GM18907 (cell line): ENCODE data around the gene P2RX6.
"Not testable (repeated sequence)": the region's sequence is repeated elsewhere in the genome, so short reads cannot be mapped to it uniquely, and the experiment has no call there.

ENCODE experiments used
- ATAC-seq: cut with Tn5 transposase; IDR thresholded peaks from one replicate; pipeline ENCODE4 v1.9.1; 2021; ENCODE audit warnings: mild to moderate bottlenecking, moderate library complexity; ENCODE audit not compliant: unreplicated experiment

Gene P2RX6

DNA sequence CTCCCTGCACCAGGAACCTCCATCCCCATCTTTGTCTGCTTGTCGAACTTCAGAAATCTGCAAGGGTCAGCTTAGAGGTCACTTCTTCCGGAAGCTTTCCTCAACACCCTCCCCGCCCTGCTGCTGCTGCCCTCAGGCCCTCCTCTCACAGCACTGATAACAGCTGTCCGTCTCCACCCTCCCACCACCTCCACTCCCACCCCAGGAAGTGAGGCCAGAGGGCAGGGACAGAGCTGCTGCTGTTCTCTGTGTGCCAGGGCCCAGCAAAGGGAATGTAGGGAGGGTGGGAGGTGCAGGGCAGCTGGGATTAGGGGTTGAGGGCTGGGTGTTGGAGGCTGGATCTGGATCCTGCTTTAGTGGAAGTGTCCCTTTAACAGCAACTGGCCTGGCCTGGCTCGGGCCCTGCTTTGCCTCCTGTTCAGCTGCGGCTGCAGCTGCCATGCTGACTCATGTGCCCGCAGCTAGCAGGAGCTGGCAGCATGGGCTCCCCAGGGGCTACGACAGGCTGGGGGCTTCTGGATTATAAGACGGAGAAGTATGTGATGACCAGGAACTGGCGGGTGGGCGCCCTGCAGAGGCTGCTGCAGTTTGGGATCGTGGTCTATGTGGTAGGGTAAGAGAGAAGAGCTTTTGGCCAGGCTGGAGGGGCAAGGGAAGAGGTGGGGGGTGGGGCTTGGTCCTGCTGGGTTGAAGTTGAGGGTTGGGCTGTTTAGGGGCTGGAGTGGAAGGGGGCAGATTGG lies at the start of gene P2RX6:
Gene P2RX6 (plus strand): TSS at position 440 of the 740 bp plus-strand sequence. CDS start 10 bp downstream, at position 450.
- no peak for ATAC-seq

DNA sequence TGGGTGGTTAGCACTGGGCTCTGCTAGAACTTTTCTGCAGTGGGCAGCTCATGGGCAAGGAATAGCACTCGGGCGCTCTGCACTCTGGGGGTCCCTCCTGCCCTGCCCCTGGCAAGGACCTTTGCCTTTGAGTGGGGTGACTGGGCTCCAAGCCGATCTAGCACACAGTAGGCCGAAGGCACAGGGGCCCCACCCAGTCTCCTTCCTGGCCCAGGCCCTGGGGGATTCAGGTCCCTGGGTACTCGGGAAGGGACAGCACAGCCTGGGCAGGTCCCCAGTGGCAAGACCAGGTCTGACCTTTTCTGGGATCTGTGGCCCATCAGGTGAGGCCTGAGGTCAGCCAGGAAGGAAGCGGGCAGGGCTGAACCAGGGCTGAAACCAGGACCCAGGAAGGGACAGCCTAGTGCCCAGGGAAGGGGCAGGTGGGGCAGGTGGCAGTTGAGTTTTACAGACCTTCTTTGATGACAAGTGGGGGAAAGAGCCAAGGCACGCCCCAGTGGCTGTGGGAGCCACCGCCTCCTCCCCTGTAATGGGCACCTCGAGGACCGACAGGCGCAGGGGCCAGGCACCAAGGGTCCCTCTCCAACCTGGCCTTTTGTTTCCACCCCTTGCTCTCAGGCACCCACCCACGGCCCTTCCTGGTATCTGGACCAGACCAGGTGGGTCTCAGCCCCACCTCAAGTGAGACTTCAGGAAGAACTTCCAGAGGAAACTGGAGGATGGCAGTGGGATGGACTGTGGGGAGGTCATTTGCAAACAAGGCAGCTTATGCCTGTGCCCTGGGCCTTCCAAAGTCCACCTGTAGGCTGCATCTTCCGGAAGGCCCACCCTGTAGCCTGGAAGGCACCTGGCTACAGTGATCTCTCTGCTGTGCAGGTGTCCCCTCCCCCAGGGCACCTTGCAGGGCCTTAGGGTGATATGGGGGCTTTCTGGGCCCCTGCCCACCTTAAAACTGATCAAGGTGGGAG lies 48.8 kb upstream of the P2RX6 start:
- ATAC-seq: no peak

DNA sequence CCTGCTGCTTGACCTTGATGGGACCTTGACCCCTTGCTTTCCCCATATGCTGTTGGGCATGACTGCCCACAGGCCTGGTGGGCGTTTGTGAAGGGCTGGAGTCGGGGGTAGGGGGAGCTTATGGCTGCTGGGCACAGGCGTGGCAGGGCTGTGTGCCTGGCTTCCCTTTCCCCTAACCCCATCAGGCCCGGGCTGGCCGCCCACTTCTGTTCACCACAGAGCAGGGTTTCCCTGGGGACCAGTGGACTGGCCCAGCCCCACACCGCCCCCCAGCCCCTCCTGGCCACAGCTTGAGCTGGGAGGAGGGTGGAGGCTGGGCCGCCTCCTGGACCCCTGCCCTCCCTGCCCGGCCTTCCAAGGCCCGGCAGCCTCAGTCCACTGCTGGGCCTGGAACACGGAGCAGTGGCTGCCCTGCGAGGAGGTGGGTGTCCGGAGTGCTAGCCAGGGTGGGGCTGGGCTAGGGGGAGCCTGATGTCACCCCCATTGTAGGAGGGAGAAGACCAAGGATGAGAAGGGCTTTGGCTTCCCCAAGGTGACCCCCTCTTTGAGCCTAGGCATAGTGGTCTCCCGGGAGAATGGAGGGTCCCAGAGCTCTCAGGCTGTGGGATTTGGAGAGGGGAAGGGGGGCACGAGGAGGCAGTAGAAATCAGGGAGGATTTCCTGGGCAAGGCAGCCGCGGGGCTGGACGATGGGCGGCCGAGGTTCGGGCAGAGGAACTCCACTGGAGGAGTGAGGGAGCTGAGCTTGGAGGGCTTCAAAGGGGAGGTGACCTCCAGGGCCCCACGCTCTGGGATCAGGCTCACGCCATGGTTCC lies 47.9 kb upstream of the P2RX6 start, which contains the start of gene AIFM3:
Gene AIFM3 (plus strand): TSS at position 373 of the 814 bp plus-strand sequence. CDS start 690 bp downstream, outside the sequence.
- ATAC-seq: no peak

DNA sequence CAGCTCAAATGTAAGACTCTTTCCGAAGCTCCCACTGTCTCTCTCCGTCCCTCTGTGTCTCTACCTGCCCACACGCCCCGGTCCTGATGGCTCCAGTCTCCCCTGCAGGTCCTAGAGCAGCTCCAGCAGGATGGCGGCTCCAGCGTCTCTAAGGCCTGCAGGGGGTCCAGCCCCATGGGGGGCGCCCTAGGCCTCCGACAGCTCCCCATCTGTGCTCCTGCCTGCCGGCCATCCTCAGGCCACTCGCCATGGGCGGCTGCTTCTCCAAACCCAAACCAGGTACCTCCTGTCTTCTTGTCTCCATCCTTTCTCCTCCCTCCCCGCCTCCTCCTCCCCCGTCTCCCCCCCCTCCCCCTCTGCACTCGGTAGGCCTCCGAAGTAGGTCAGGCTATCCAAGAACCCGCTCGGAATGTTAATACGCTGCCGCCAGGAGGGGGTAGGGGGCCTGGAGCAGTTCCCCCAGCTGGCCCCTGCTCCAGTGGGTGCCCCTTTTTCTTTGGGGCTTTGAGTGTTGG lies 47.2 kb upstream of the P2RX6 start:
- ATAC-seq: no peak

DNA sequence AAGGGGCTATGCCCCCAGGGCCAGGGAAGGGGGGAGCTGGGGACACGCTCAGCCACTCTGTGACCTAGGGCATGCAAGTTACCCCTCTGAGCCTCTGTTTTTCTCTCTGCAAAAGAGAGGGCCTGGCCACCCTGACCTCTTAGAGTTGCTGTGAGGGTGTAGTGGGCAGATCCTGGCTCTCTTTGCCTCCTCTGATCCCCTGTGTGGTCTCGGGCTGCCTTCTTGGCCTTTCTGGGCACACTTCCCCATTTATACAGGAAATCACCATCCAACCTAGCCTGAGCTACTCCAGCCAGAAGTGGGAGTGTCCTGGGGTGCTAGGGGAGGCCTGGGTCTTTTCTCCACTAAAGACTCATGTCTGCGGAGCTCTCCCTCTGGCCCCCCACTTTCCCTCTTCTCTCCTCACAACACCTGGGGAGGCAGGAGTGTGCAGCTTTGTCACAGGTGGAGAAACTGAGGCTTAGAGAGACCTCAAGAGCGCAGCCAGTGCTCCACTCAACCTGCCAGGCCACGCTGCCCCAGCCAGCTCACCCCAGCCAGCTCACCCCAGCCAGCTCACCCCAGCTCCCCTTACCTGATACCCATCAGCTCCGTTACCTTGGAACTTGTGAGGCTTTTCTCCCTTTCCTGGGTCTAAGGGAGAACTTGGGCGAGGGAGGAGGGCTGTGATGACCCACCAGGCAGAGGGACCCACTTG lies 46.5 kb upstream of the P2RX6 start:
- no peak for ATAC-seq

DNA sequence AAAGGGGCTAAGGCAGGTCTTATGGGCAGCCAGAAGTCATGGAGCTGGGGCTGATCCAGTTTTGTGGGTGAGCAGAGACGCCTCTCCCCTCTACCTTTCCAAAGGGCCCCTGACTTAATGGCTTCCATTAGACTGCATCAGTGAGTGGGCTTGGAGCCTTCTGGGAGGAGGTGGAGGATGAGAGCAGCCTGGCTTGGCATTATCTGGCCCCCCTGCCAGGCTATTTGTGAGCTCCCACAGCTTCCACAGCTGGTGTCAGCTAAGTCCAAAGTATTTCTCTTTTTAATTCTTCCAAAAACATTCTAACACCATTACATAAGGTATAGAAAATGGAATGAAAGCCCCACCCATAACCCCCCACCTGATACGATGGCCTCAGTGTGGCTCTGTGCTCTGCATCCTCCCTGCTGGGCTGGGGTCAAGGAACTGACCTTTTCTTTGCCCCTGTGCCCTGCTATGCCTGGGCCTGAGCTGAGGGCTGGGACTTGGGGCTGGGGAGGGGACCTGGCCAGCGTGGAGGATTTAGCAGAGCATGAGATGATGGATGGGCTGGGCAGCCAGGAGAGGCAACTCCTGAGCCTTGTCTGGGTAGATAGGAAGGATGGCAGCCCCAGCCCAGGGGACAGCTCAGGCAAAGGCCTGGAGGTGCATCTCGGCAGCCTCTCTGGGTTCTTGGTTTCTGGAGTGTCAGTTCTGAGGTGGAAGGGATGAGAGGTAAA lies 43.9 kb upstream of the P2RX6 start:
- no peak for ATAC-seq

DNA sequence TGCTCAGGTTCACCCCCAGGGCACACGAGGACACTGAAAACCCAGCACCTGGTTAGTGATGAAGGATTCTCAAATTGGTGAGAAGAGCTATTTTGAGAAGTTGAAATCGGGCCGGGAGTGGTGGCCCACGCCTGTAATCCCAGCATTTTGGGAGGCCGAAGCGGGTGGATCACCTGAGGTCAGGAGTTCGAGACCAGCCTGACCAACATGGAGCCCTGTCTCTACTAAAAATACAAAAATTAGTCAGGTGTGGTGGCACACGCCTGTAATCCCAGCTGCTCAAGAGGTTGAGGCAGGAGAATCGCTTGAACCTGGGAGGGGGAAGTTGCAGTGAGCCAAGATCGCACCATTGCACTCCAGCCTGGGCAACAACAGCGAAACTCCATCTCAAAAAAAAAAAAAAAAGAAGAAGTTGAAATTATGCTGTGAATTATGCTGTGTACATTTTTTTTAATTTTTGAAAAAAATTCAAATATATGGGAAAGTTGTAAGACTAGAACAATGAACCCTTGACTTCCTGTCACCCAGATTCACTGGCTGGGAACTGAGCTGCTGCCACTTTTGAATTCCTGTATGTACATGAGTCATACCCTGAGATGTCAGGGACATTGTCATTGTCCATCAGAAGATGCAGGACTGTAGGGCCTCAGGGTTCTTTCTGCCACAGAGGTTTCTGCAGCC lies 42.8 kb upstream of the P2RX6 start:
- not testable (repeated sequence) for ATAC-seq

DNA sequence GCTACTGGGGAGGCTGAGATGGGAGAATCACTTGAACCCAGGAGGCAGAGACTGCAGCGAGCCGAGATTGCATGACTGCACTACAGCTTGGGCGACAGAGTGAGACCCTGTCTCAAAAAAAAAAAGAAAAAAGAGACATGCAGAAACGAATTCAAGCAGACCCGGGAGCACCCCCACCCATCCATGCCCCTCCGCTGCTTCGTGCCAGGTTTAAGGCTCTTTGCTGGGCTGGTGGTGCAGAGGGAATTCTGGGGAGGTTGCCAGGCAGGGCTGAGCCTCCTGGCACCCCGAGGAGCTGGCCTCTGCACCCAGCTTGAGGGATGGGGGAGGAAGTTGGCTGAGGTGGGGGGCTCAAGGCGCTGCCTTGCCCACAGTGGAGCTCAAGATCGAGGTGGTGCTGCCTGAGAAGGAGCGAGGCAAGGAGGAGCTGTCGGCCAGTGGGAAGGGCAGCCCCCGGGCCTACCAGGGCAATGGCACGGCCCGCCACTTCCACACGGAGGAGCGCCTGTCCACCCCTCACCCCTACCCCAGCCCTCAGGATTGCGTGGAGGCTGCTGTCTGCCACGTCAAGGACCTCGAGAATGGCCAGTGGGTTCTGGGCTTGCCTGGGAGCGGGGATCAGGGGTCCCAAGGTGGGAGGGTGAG lies 41.9 kb upstream of the P2RX6 start:
- no peak for ATAC-seq

DNA sequence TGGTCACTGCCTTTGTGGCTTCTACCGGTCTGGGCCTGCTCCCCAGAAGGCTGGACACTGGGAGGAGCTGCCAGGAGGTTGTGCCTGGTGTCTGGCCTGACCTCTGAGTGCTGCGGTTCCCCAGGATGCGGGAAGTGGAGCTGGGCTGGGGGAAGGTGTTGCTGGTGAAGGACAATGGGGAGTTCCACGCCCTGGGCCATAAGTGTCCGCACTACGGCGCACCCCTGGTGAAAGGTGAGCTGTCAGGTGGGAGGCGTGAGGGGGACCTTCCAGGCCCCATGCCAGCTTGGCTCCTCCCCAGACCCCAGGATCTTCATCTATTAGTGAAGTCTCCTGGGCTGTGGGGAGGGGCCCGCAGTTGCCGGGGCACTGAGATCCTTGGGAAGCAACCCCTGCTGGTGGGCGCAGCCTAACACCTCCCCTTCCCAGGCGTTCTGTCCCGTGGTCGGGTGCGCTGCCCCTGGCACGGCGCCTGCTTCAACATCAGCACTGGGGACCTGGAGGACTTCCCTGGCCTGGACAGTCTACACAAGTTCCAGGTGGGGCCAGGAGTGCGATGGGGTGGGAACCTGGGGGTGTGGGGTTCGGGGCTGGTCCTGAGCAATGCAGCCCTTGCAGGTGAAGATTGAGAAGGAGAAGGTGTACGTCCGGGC lies 41.2 kb upstream of the P2RX6 start:
- ATAC-seq: no peak

DNA sequence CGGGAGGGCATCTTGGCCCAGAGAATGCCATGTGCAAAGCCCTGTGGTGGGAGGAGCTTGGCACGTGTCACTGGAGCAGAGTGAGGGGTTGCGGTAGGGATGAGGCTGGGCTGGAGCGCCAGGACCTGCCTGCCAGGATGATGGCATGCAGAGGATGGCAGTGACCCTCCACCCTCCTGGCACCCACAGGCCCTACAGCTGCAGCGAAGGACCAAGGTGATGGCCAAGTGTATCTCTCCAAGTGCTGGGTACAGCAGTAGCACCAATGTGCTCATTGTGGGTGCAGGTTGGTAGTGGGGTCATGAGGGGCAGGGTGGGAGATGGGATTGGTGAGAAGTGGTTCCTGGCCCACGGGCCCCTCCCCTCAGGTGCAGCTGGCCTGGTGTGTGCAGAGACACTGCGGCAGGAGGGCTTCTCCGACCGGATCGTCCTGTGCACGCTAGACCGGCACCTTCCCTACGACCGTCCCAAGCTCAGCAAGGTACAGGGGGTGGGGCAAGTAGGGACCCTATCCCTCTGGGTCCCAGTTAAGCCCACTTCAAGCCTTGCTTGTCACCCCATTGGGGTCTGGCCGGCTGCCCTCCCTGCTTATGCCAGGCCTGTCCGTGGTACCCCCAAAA lies 40.5 kb upstream of the P2RX6 start:
- no peak for ATAC-seq

DNA sequence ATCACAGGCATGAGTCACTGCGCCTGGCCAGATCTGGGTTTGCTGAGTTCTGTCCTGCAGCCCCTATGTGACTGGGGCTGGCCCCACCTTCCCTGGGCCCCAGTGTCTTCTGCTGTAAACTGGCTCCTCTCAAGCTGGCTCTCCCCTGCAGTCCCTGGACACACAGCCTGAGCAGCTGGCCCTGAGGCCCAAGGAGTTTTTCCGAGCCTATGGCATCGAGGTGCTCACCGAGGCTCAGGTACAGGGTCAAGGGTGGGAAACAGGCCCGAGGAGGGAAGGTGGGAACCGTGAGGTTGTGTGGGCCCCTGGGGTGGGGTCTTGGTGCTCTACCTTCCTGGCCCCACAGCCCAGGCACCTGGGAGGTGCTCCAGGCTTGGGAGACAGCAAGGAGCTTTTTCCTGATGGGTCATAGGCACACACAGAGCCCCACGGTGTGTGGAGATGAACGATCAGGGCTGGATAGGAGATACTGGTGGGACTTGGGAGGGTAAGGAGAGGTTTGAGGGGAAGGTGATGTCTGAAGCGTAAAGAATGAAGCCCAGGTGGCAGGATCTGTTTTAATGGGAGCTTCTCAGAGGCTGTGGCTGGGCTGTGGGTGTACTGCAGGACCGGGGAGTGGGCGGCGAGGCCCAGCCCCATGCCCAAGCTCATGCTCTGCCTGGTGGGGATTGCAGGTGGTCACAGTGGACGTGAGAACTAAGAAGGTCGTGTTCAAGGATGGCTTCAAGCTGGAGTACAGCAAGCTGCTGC lies 39.2 kb upstream of the P2RX6 start:
- no peak for ATAC-seq

DNA sequence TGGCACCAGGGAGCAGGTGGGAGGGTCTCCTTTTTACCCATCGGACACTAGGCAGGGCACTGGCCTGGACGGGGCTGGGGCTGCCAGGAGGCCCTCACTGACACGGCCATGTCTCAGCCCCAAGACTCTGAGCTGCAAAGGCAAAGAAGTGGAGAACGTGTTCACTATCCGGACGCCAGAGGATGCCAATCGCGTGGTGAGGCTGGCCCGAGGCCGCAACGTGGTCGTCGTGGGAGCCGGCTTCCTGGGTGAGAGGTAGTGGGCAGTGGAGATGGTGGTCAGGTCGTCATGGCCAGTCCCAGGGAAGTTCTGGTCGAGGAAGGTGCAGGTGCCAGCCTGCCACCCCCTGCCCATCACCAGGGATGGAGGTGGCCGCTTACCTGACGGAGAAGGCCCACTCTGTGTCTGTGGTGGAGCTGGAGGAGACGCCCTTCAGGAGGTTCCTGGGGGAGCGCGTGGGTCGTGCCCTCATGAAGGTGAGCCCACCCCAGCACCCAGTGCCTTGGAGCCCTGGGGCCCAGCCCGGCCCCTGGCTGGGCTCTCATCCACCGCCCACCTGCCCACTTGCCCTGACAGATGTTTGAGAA lies 38.6 kb upstream of the P2RX6 start:
- ATAC-seq: no peak

DNA sequence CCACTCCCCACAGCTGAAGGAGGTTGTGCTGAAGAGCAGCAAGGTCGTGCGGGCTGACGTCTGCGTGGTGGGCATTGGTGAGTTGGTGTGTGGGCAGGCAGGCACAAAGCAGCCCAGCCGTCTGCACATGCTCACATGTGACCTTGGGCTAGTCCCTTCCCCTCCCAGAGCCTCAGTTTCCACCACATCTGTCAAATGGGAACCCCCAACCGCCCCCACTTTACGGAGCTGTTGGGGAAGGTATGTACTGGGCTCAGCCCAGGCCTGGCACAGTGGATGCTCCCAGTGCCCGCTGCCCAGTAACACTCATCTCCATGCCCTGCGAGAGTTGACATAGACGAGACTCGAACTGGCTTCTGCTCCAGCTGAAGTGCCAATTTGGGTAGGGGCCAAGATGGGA lies 37.9 kb upstream of the P2RX6 start:
- no peak for ATAC-seq

DNA sequence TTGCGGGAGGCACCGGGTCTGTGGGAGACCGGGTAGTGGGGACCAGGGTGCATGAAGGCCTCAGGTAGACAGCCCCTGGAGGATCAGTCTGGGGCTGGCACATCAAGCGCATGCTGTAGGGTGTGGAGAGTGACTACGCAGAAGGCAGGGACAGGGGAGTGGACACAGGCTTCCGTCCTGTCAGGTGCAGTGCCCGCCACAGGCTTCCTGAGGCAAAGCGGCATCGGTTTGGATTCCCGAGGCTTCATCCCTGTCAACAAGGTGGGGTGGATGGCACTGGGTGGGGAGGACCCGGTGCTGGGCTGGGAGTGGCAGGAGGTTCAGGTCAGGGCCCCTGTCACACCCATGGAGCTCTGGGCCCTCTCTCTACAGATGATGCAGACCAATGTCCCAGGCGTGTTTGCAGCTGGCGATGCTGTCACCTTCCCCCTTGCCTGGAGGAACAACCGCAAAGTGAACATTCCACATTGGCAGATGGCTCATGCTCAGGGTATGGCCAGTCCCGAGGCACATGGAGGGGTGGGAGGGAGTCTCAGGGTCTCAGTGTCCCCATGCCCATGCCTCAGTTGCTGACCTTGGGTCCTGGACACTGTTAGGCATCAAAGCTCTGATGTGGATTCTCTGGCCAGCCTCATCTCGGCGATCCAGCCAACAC lies 37.3 kb upstream of the P2RX6 start:
- ATAC-seq: no peak

DNA sequence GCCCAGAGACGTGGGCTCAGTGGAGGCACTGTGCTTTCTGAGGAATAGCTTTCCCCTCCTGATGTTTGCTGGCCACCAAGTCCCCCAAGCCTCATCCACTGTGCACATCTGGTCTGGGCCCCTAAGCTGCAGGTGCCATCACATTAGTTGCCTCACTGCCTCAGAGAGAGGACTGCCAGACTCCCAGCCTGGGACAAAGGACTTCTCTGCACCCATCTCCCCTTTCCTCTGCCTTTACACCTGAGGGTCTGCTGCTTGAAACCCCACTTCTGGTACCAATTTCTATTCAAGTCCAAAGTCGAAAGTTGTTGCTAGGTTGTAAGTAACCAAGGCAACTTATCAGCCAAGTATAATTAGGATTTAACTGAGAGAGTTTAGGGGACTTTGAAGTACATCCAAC lies 36.5 kb upstream of the P2RX6 start:
- ATAC-seq: no peak

DNA sequence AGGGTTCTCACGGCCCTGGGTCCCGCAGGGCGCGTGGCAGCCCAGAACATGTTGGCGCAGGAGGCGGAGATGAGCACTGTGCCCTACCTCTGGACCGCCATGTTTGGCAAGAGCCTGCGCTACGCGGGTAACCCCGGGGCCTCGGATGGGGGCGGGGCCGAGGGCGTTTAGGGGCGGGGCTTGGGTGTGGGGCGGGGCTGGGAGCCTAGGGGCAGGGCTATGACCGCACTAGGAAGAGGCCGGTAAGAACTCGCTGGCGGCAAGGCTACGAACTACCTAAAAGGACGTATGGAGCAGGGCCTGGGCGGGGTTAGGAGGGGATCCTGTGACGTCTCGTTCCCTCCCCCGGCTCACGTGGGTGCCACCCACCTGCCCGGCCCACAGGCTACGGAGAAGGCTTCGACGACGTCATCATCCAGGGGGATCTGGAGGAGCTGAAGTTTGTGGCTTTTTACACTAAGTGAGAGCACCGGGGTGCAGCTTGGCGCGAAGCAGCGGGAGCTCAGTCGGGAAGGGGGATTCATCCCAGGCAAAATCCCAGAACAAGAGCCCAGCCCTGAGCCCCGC lies 35.6 kb upstream of the P2RX6 start:
- no peak for ATAC-seq
